K562 (cell line): Measurements from ENCODE around the gene SPTBN4. TPM values are rescaled to one million over a fixed set of nuclear protein-coding genes. Genes with fewer than 3 reads are reported as not detected.

Source experiments
- ADNP ChIP-seq: fragments of 200-800 bp; sonication (Bioruptor generic); IDR thresholded peaks from 2 replicates; pipeline ENCODE4 v1.6.1; 2016; ENCODE audit warnings: missing genetic modification characterization, missing compliant biosample characterization
- CCNT2 ChIP-seq: IDR thresholded peaks from 2 replicates; pipeline ENCODE4 v1.6.1; 2011; ENCODE audit warnings: borderline replicate concordance, low read depth, mild to moderate bottlenecking, moderate library complexity, mixed read lengths, low read length; ENCODE audit not compliant: insufficient read length; ENCODE audit errors: extremely low read depth
- FOXJ2 ChIP-seq: fragments of 200-800 bp; sonication (Bioruptor generic); IDR thresholded peaks from 2 replicates; pipeline ENCODE4 v1.6.1; 2016; ENCODE audit warnings: missing genetic modification characterization, missing compliant biosample characterization
- HDAC8 ChIP-seq: fragments of 450-650 bp; IDR thresholded peaks from 2 replicates; pipeline ENCODE4 v1.6.1; 2016; ENCODE audit warnings: mild to moderate bottlenecking, missing genetic modification characterization, moderate library complexity, missing compliant biosample characterization
- HMG20A ChIP-seq: fragments of 450-650 bp; formaldehyde crosslinking; conservative IDR thresholded peaks from 2 replicates; pipeline ENCODE4 v1.4.0; 2020; ENCODE audit warnings: mild to moderate bottlenecking, mixed read lengths
- HMG20B ChIP-seq: fragments of 250-450 bp; sonication (Bioruptor Pico); IDR thresholded peaks from 2 replicates; pipeline ENCODE4 v1.5.0; 2021; ENCODE audit warnings: mild to moderate bottlenecking
- KAT8 ChIP-seq: fragments of 450-650 bp; IDR thresholded peaks from 2 replicates; pipeline ENCODE4 v1.6.1; 2016; ENCODE audit warnings: low read depth, mild to moderate bottlenecking
- KLF1 ChIP-seq: fragments of 450-650 bp; IDR thresholded peaks from 2 replicates; pipeline ENCODE4 v1.6.1; 2016; ENCODE audit warnings: missing genetic modification characterization, missing compliant biosample characterization
- L3MBTL2 ChIP-seq: fragments of 450-650 bp; IDR thresholded peaks from 2 replicates; pipeline ENCODE4 v1.6.1; 2016; ENCODE audit warnings: mild to moderate bottlenecking, moderate library complexity
- LEF1 ChIP-seq: fragments of 450-650 bp; IDR thresholded peaks from 2 replicates; pipeline ENCODE4 v1.6.1; 2016; ENCODE audit warnings: mild to moderate bottlenecking
- NR3C1 ChIP-seq: sonication (generic); formaldehyde crosslinking; IDR thresholded peaks from 2 replicates; pipeline ENCODE4 v1.8.1; 2022; ENCODE audit warnings: missing genetic modification reagents
- POLR2G ChIP-seq: fragments of 200-400 bp; formaldehyde crosslinking; IDR thresholded peaks from 2 replicates; pipeline ENCODE4 v1.6.1; 2017; ENCODE audit warnings: low read depth, mild to moderate bottlenecking, antibody characterized with exemption, low read length, moderate library complexity
- RB1 ChIP-seq: fragments of 450-650 bp; IDR thresholded peaks from 2 replicates; pipeline ENCODE4 v1.6.1; 2017; ENCODE audit warnings: low read depth, mild to moderate bottlenecking
- SIN3A ChIP-seq, 2 experiments: fragments of 150-350 bp in 1 of 2; IDR thresholded peaks; 2 replicates each; pipeline ENCODE4 v1.6.1; 2011 to 2016; ENCODE audit warnings: borderline replicate concordance in 2 of 2, low read depth in 2 of 2, low read length in 2 of 2, mild to moderate bottlenecking in 2 of 2, moderate library complexity in 2 of 2; ENCODE audit not compliant: control insufficient read depth in 1 of 2
- SP2 ChIP-seq: IDR thresholded peaks from 2 replicates; pipeline ENCODE4 v1.6.1; 2011; ENCODE audit warnings: mild to moderate bottlenecking, low read depth, low read length, moderate library complexity; ENCODE audit not compliant: poor library complexity, severe bottlenecking; ENCODE audit errors: extremely low read depth
- SRSF7 ChIP-seq: fragments of 200-400 bp; formaldehyde crosslinking; optimal IDR thresholded peaks from 2 replicates; pipeline ENCODE3; 2017; ENCODE audit warnings: mild to moderate bottlenecking, low read depth, low read length
- TAL1 ChIP-seq: fragments of 450-650 bp; IDR thresholded peaks from 2 replicates; pipeline ENCODE4 v1.6.1; 2016; ENCODE audit warnings: mild to moderate bottlenecking
- ZNF12 ChIP-seq: sonication (generic); formaldehyde crosslinking; IDR thresholded peaks from 2 replicates; pipeline ENCODE4 v1.4.0; 2020; ENCODE audit warnings: mild to moderate bottlenecking, missing genetic modification reagents
- ZNF174 ChIP-seq: fragments of 250-450 bp; sonication (Bioruptor Pico); IDR thresholded peaks from 2 replicates; pipeline ENCODE4 v1.4.0; 2020; ENCODE audit warnings: mild to moderate bottlenecking
- ZNF224 ChIP-seq: sonication (generic); formaldehyde crosslinking; IDR thresholded peaks from 2 replicates; pipeline ENCODE4 v1.8.0; 2022; ENCODE audit warnings: mild to moderate bottlenecking, missing genetic modification reagents
- ZNF75A ChIP-seq: fragments of 450-650 bp; formaldehyde crosslinking; IDR thresholded peaks from 2 replicates; pipeline ENCODE4 v1.4.0; 2020; ENCODE audit warnings: mild to moderate bottlenecking
- ZNF785 ChIP-seq: fragments of 250-450 bp; sonication (Bioruptor Pico); IDR thresholded peaks from 2 replicates; pipeline ENCODE4 v1.4.0; 2020; ENCODE audit warnings: mild to moderate bottlenecking
- polyA plus RNA-seq, 8 experiments: library from polyadenylated mRNA; depleted of rRNA in 4 of 8; stranded (reverse) in 5 of 8; unstranded in 3 of 8; fragments of >200 nt; fragmentation: Nextera tagmentation in 2 of 8; fragmentation: Illumina TruSeq in 1 of 8; extraction: Ambion mirVana in 2 of 8; extraction: Trizol in 1 of 8; gene quantifications; 2 replicates each; pipeline versions ENCODE4 v1.2.1 to v1.2.3, GENCODE V29; 2011 to 2014; ENCODE audit warnings: inconsistent platforms in 1 of 8, missing spikeins in 1 of 8
- total RNA-seq, 7 experiments: library from RNA; depleted of rRNA in 6 of 7; stranded (reverse); fragments of >200 nt in 6 of 7; fragmentation: Illumina TruSeq in 2 of 7; extraction: Trizol in 2 of 7; gene quantifications; 2 replicates each; pipeline versions ENCODE4 v1.2.1 to v1.2.3, GENCODE V29; 2011 to 2021; ENCODE audit warnings: low replicate concordance in 1 of 7
- TF ChIP-seq, protein P1 (sequence below): sonication (generic); formaldehyde crosslinking; IDR thresholded peaks from 2 replicates; pipeline ENCODE4 v1.8.0; 2022; ENCODE audit warnings: mild to moderate bottlenecking, missing genetic modification reagents, borderline replicate concordance
- TF ChIP-seq, protein P2 (sequence below): fragments of 450-650 bp; IDR thresholded peaks from 2 replicates; pipeline ENCODE4 v1.6.1; 2016
- TF ChIP-seq, protein P3 (sequence below): fragments of 250-450 bp; sonication (Bioruptor Pico); IDR thresholded peaks from 2 replicates; pipeline ENCODE4 v1.9.0; 2021; ENCODE audit warnings: mild to moderate bottlenecking
- TF ChIP-seq, protein P4 (sequence below): fragments of 250-450 bp; sonication (Bioruptor Pico); IDR thresholded peaks from 2 replicates; pipeline ENCODE4 v1.5.0; 2020; ENCODE audit warnings: mild to moderate bottlenecking, borderline replicate concordance

The SPTBN4 gene
- total and polyA plus RNA-seq, 9 of the 15 experiments (the other 6 are each of a cell fraction or from before 2014, with no cell fraction given) = 0.01 to 1.5 (median 0.86) TPM

DNA sequence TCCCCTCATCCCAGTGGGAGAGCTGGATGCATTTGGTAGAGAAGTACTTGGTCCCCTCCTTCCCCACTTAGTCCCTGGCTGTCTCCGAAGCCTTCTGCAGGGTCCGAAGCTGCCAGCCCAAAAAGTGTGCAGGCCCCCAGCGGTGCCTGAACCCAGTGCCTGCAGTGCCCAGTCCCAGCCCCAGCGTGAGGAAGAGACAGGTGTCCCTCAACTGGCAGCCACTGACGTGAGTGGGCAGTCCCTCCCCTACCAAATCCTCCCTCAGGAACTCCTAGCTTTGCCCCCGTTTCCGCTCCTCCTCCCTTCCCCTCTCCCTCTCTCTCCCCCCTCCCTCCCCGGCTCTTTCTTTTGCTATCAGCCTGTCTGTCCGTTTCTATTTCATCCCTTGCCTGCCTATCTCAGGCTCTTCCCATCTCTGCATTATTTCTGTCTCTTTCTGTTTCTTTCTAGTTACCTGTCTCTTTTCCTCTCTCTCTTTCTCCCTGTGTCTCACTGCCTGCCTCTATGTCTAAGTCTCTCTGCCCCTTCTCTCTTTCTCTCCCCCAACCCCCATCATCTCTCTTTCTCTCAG is 132.6 kb downstream of the SPTBN4 start (continued):
- TF ChIP-seq, protein P1, sequence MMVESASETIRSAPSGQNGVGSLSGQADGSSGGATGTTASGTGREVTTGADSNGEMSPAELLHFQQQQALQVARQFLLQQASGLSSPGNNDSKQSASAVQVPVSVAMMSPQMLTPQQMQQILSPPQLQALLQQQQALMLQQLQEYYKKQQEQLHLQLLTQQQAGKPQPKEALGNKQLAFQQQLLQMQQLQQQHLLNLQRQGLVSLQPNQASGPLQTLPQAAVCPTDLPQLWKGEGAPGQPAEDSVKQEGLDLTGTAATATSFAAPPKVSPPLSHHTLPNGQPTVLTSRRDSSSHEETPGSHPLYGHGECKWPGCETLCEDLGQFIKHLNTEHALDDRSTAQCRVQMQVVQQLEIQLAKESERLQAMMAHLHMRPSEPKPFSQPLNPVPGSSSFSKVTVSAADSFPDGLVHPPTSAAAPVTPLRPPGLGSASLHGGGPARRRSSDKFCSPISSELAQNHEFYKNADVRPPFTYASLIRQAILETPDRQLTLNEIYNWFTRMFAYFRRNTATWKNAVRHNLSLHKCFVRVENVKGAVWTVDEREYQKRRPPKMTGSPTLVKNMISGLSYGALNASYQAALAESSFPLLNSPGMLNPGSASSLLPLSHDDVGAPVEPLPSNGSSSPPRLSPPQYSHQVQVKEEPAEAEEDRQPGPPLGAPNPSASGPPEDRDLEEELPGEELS (CRISPR knock-in tag) = no peak
- no peak for TF ChIP-seq ZNF174
- TF ChIP-seq RB1 = no peak
- no peak for TF ChIP-seq CCNT2
- TF ChIP-seq TAL1 = peak; percentile 19; the same call in 1 of the 2 replicates
- TF ChIP-seq KAT8 = no peak
- TF ChIP-seq HMG20A (CRISPR knock-in tag) = no peak
- TF ChIP-seq POLR2G = no peak
- TF ChIP-seq NR3C1 (CRISPR knock-in tag) = no peak
- no peak for TF ChIP-seq ADNP
- TF ChIP-seq KLF1 (tag) = no peak
- TF ChIP-seq HDAC8 (tag) = no peak
- 0 out of 2 replicates have a peak, but pooled peaks have one; percentile 16 for TF ChIP-seq LEF1
- TF ChIP-seq SP2 = no peak
- TF ChIP-seq SIN3A (IDR thresholded peaks at IDR 0.05; ENCODE audit: borderline replicate concordance in 2 of 2, control insufficient read depth in 1 of 2, low read depth in 2 of 2, low read length in 2 of 2) = no peak
- TF ChIP-seq L3MBTL2 = no peak
- TF ChIP-seq HMG20B (CRISPR knock-in tag) = no peak
- no peak for TF ChIP-seq ZNF75A
- no peak for TF ChIP-seq FOXJ2 (tag)
- TF ChIP-seq ZNF12 (CRISPR knock-in tag) = no peak
- TF ChIP-seq, protein P2, sequence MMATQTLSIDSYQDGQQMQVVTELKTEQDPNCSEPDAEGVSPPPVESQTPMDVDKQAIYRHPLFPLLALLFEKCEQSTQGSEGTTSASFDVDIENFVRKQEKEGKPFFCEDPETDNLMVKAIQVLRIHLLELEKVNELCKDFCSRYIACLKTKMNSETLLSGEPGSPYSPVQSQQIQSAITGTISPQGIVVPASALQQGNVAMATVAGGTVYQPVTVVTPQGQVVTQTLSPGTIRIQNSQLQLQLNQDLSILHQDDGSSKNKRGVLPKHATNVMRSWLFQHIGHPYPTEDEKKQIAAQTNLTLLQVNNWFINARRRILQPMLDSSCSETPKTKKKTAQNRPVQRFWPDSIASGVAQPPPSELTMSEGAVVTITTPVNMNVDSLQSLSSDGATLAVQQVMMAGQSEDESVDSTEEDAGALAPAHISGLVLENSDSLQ = peak; percentile 88
- TF ChIP-seq ZNF785 (CRISPR knock-in tag) = no peak
- TF ChIP-seq, protein P3, sequence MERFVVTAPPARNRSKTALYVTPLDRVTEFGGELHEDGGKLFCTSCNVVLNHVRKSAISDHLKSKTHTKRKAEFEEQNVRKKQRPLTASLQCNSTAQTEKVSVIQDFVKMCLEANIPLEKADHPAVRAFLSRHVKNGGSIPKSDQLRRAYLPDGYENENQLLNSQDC (CRISPR knock-in tag) = no peak
- no peak for TF ChIP-seq ZNF224 (CRISPR knock-in tag)
- TF ChIP-seq, protein P4, sequence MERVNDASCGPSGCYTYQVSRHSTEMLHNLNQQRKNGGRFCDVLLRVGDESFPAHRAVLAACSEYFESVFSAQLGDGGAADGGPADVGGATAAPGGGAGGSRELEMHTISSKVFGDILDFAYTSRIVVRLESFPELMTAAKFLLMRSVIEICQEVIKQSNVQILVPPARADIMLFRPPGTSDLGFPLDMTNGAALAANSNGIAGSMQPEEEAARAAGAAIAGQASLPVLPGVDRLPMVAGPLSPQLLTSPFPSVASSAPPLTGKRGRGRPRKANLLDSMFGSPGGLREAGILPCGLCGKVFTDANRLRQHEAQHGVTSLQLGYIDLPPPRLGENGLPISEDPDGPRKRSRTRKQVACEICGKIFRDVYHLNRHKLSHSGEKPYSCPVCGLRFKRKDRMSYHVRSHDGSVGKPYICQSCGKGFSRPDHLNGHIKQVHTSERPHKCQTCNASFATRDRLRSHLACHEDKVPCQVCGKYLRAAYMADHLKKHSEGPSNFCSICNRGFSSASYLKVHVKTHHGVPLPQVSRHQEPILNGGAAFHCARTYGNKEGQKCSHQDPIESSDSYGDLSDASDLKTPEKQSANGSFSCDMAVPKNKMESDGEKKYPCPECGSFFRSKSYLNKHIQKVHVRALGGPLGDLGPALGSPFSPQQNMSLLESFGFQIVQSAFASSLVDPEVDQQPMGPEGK (CRISPR knock-in tag) = no peak
- TF ChIP-seq SRSF7 = no peak
